Measurements from ENCODE around the gene GJC2. TPM values are rescaled to one million over a fixed set of nuclear protein-coding genes. Genes with fewer than 3 reads are reported as not detected.

GJC2 gene
- total and polyA plus RNA-seq, 10 of the 15 experiments (the other 5 are each of a cell fraction or from before 2014, with no cell fraction given), result 0.04 to 0.44 (median 0.07) TPM; not detected in 4

DNA sequence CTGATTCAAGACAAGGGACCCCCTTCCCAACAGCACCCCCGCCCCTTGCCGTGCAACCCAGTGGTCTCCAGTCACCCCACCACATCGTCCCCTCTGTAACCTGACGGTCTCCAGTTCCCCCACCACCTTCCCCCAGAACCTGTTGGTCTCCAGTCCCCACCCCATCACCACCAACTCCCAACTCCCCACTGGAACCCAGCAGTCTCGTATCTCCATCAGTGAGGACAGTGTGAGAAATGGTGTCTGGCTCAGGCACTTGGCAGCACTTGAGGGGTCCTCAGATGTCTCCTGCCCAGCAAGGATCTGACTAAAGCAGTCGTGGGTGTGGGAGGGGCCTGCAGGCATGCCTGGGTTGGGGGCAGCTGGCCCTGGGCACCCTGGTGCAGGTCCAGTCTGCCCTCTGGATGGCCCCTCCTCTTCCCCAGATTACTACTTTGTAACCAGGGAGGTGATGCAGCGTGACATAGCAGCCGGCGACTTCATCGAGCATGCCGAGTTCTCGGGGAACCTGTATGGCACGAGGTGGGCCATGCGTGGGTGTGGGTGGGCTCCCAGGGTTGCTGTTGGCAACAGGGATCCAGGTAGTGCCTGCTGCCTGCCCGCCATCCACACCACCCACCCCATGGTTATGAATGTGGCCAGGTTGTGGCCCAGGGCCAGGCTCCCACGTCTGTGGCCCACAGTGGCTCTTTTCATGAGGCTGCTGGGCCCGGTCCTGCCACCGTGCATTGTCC is 3.1 kb upstream of the GJC2 start:
- 83% methylated on average over 18 of the region's 18 CpGs for WGBS (ENCODE audit: insufficient coverage, insufficient replicate concordance, low lambda C conversion rate, missing lambda C conversion rate)
- ChIA-PET CTCF (no interaction called here), POLR2A (no interaction called here), RAD21 (ENCODE audit: unreplicated experiment) (no interaction called here), SMC1A (ENCODE audit: uncharacterized antibody, unreplicated experiment) (no interaction called here)
- no peak overlapping the region for H3K9ac ChIP-seq (ENCODE audit: control insufficient read depth, insufficient read depth, low read length)
- FAIRE-seq (no peak), ATAC-seq (no peak), DNase-seq (ENCODE audit: low read depth, low spot score) (no peak)
- H3K79me2 ChIP-seq (ENCODE audit: control insufficient read depth, insufficient read depth, low read length), result peaks cover 41% of the 10 kb centered on the region
- no peak overlapping the region for H3K4me3 ChIP-seq
- peaks cover 8 to 17% of the 10 kb centered on the region in 2 experiments; a peak in 3 of 4 replicates for H3K36me3 ChIP-seq (ENCODE audit: control insufficient read depth in 2 of 2, insufficient read depth in 2 of 2, low read length in 1 of 2)
- no peak overlapping the region for H2AFZ ChIP-seq (ENCODE audit: control insufficient read depth, low read depth, low read length)
- in situ Hi-C loops (cut with MboI) (no loop called here), intact Hi-C loops (cut with micrococcal nuclease; ENCODE audit: unreplicated experiment) (no loop called here)
- no peak for TF ChIP-seq SIX5 (IDR thresholded peaks at IDR 0.05; ENCODE audit: low read depth, low read length, severe bottlenecking)
- no peak for TF ChIP-seq SPI1 (IDR thresholded peaks at IDR 0.05; ENCODE audit: borderline replicate concordance, insufficient read depth, low read depth, low read length)
- no peak for TF ChIP-seq NFXL1 (IDR thresholded peaks at IDR 0.05; ENCODE audit: borderline replicate concordance)
- no peak for TF ChIP-seq NBN (IDR thresholded peaks at IDR 0.05)
- no peak for TF ChIP-seq ZNF622 (IDR thresholded peaks at IDR 0.05)
- no peak for TF ChIP-seq BACH1 (IDR thresholded peaks at IDR 0.05; ENCODE audit: borderline replicate concordance)
- TF ChIP-seq NFYB (IDR thresholded peaks at IDR 0.05; ENCODE audit: insufficient read depth, low read depth, low read length), result no peak
- TF ChIP-seq NFIC (IDR thresholded peaks at IDR 0.05; ENCODE audit: low read depth, low read length), result no peak
- TF ChIP-seq, protein P1, sequence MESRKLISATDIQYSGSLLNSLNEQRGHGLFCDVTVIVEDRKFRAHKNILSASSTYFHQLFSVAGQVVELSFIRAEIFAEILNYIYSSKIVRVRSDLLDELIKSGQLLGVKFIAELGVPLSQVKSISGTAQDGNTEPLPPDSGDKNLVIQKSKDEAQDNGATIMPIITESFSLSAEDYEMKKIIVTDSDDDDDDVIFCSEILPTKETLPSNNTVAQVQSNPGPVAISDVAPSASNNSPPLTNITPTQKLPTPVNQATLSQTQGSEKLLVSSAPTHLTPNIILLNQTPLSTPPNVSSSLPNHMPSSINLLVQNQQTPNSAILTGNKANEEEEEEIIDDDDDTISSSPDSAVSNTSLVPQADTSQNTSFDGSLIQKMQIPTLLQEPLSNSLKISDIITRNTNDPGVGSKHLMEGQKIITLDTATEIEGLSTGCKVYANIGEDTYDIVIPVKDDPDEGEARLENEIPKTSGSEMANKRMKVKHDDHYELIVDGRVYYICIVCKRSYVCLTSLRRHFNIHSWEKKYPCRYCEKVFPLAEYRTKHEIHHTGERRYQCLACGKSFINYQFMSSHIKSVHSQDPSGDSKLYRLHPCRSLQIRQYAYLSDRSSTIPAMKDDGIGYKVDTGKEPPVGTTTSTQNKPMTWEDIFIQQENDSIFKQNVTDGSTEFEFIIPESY (IDR thresholded peaks at IDR 0.05), result no peak
- no peak for TF ChIP-seq HDAC2 (IDR thresholded peaks at IDR 0.05)
- TF ChIP-seq KLF5 (IDR thresholded peaks at IDR 0.05; ENCODE audit: partially characterized antibody), result no peak
- TF ChIP-seq ZNF274 (IDR thresholded peaks at IDR 0.05; ENCODE audit: insufficient read depth, insufficient read length), result no peak
- no peak for TF ChIP-seq SUZ12 (IDR thresholded peaks at IDR 0.05; ENCODE audit: unreplicated experiment)
- no peak for TF ChIP-seq POU2F2 (IDR thresholded peaks at IDR 0.05; ENCODE audit: borderline replicate concordance, low read depth, low read length)
- no peak for TF ChIP-seq PAX5 (IDR thresholded peaks at IDR 0.05; ENCODE audit: borderline replicate concordance, low read depth, low read length)
- TF ChIP-seq PML (IDR thresholded peaks at IDR 0.05; ENCODE audit: low read length), result no peak
- no peak for TF ChIP-seq HDGF (IDR thresholded peaks at IDR 0.05)
- TF ChIP-seq TARDBP (IDR thresholded peaks at IDR 0.05; ENCODE audit: borderline replicate concordance), result no peak
- TF ChIP-seq RAD21 (IDR thresholded peaks at IDR 0.05; ENCODE audit: insufficient read depth, low read depth, low read length), result no peak
- no peak overlapping the region for H3K4me2 ChIP-seq (ENCODE audit: control insufficient read depth, insufficient read depth)
- peaks cover 9% of the 10 kb centered on the region for H3K4me1 ChIP-seq (ENCODE audit: control insufficient read depth, insufficient read depth, low read length)
- H4K20me1 ChIP-seq (ENCODE audit: control insufficient read depth, insufficient read depth), result peaks cover 6% of the 10 kb centered on the region; the same call in 1 of the 2 replicates
- no peaks in the 10 kb centered on the region for H3K27me3 ChIP-seq (replicated peaks in 1 of 2; ENCODE audit: control insufficient read depth in 2 of 2, insufficient read depth in 2 of 2, low read length in 1 of 2)
- H3K9me3 ChIP-seq (replicated peaks; ENCODE audit: control insufficient read depth, insufficient read depth, low read length), result no peaks in the 10 kb centered on the region
- H3K27ac ChIP-seq (ENCODE audit: control insufficient read depth, insufficient read depth), result no peak overlapping the region
- BruUV-seq (replicated peaks), result no TSS peak
